WTC11 (cell line): ENCODE results near the gene TRPM7.

ENCODE experiments used
- ATF2 ChIP-seq: sonication (generic); formaldehyde crosslinking; IDR thresholded peaks from 2 replicates; pipeline ENCODE4 v1.8.1; 2022; ENCODE audit warnings: low read depth, missing genetic modification reagents, borderline replicate concordance
- CREB1 ChIP-seq: sonication (generic); formaldehyde crosslinking; IDR thresholded peaks from 2 replicates; pipeline ENCODE4 v1.8.0; 2023; ENCODE audit warnings: mild to moderate bottlenecking, missing genetic modification reagents
- CTCF ChIP-seq: fragments of 200-600 bp; IDR thresholded peaks from 2 replicates; pipeline ENCODE4 v1.8.0; 2022; ENCODE audit warnings: antibody characterized with exemption
- ETV6 ChIP-seq: sonication (generic); formaldehyde crosslinking; IDR thresholded peaks from 2 replicates; pipeline ENCODE4 v1.8.1; 2022; ENCODE audit warnings: mild to moderate bottlenecking, missing genetic modification reagents
- FOXJ3 ChIP-seq: sonication (generic); formaldehyde crosslinking; IDR thresholded peaks from 2 replicates; pipeline ENCODE4 v1.9.0; 2021; ENCODE audit warnings: missing genetic modification reagents, mild to moderate bottlenecking, borderline replicate concordance
- FOXP1 ChIP-seq: sonication (generic); formaldehyde crosslinking; IDR thresholded peaks from 2 replicates; pipeline ENCODE4 v1.8.0; 2022; ENCODE audit warnings: missing genetic modification reagents, mild to moderate bottlenecking, moderate library complexity, borderline replicate concordance
- JUN ChIP-seq: sonication (generic); formaldehyde crosslinking; IDR thresholded peaks from 2 replicates; pipeline ENCODE4 v1.8.0; 2023; ENCODE audit warnings: mild to moderate bottlenecking, missing genetic modification reagents
- KAT7 ChIP-seq: sonication (generic); formaldehyde crosslinking; IDR thresholded peaks from 2 replicates; pipeline ENCODE4 v1.8.1; 2023; ENCODE audit warnings: missing genetic modification reagents, mild to moderate bottlenecking, borderline replicate concordance
- MAX ChIP-seq: sonication (generic); formaldehyde crosslinking; IDR thresholded peaks from 2 replicates; pipeline ENCODE4 v1.8.0; 2022; ENCODE audit warnings: mild to moderate bottlenecking, missing genetic modification reagents
- ZNF263 ChIP-seq: sonication (generic); formaldehyde crosslinking; IDR thresholded peaks from 2 replicates; pipeline ENCODE4 v1.8.1; 2022; ENCODE audit warnings: low read depth, mild to moderate bottlenecking, moderate library complexity, missing genetic modification reagents

DNA sequence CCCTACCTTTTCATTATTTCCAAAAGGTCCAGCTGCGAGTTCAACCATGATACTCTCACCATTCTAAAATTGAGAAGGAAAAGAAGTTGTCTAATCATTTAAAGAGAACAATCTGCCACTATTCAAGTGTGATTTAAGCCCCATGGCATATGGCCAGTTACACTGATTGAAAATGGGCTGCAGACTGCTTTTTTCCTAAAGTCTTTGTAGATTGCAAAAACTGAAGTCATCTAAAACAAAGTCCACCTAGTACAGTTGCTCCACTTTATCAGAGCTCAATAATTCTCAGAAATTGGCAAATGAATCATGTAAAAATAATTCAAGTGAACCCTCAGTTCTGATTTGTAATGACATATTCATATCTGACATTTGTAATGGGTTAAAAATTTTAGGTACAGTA is 39.7 kb upstream of the TRPM7 start:
- TF ChIP-seq CTCF (no peak), ATF2 (CRISPR knock-in tag) (no peak), KAT7 (CRISPR knock-in tag) (no peak), FOXJ3 (CRISPR knock-in tag) (no peak), FOXP1 (no peak), JUN (CRISPR knock-in tag) (no peak), CREB1 (CRISPR knock-in tag) (no peak), ZNF263 (CRISPR knock-in tag) (no peak), MAX (CRISPR knock-in tag) (no peak), ETV6 (CRISPR knock-in tag) (no peak)
